Caco-2 (cell line): Measurements from ENCODE around the gene ABRACL. TPM values are rescaled to one million over a fixed set of nuclear protein-coding genes. Genes with fewer than 3 reads are reported as not detected.

Source experiments
- BruUV-seq: library from RNA; stranded (reverse); fragments of 400-500 nt; replicated peaks from 2 replicates; lab custom pipeline; 2021; lab: Mats Ljungman, UMichigan
- CTCF ChIA-PET: fragments of 300-600 bp; sonication (Branson Sonifier 250); formaldehyde crosslinking; loops from one replicate; lab custom pipeline; 2022; ENCODE audit warnings: antibody characterized with exemption; lab: Charles Lee
- POLR2A ChIA-PET: fragments of 300-600 bp; sonication (Branson Sonifier 250); formaldehyde crosslinking; loops from one replicate; lab custom pipeline; 2022; ENCODE audit warnings: antibody characterized with exemption; lab: Charles Lee
- DNase-seq, 2 experiments: peaks; one replicate each; pipeline versions ENCODE4 v3.0.0 to v3.0.0-alpha.2; 2020 to 2022
- H3K27me3 ChIP-seq: replicated peaks from 2 replicates; pipeline ENCODE4 v1.6.0; 2011; ENCODE audit warnings: low read length; ENCODE audit not compliant: control insufficient read depth, insufficient read depth
- H3K36me3 ChIP-seq: 2 replicates; pipeline ENCODE4 v1.5.1; 2011; ENCODE audit warnings: low read length; ENCODE audit not compliant: control insufficient read depth, insufficient read depth
- H3K4me1 ChIP-seq: fragments of 250-450 bp; sonication (Bioruptor Pico); 2 replicates; pipeline ENCODE4 v1.5.1; 2020; ENCODE audit warnings: mild to moderate bottlenecking
- H3K4me3 ChIP-seq: 2 replicates; pipeline ENCODE4 v1.5.1; 2011; ENCODE audit warnings: low read depth, mild to moderate bottlenecking, control low read depth, low read length
- H3K9me3 ChIP-seq: fragments of 250-450 bp; sonication (Bioruptor Pico); 2 replicates; pipeline ENCODE4 v1.5.1; 2020; ENCODE audit warnings: mild to moderate bottlenecking, moderate library complexity
- H3K27ac Mint-ChIP-seq: one replicate; pipeline ENCODE4 v1.8.0; 2022; ENCODE audit warnings: mixed read lengths; ENCODE audit not compliant: unreplicated experiment
- H3K27me3 Mint-ChIP-seq: one replicate; pipeline ENCODE4 v1.8.0; 2022; ENCODE audit warnings: mixed read lengths; ENCODE audit not compliant: insufficient read depth, unreplicated experiment
- H3K36me3 Mint-ChIP-seq: one replicate; pipeline ENCODE4 v1.8.0; 2022; ENCODE audit warnings: mild to moderate bottlenecking, mixed read lengths; ENCODE audit not compliant: insufficient read depth, unreplicated experiment
- H3K4me1 Mint-ChIP-seq: one replicate; pipeline ENCODE4 v1.8.0; 2022; ENCODE audit warnings: low read depth, mixed read lengths; ENCODE audit not compliant: unreplicated experiment
- H3K4me3 Mint-ChIP-seq: one replicate; pipeline ENCODE4 v1.8.0; 2022; ENCODE audit warnings: mild to moderate bottlenecking, moderate library complexity, mixed read lengths; ENCODE audit not compliant: unreplicated experiment
- H3K9me3 Mint-ChIP-seq: one replicate; pipeline ENCODE4 v1.8.0; 2022; ENCODE audit warnings: mixed read lengths; ENCODE audit not compliant: unreplicated experiment
- intact Hi-C: fragments of 100-400 bp; cut with micrococcal nuclease; formaldehyde crosslinking; loops from one replicate; pipeline ENCODE4 v1.10.0; 2022; ENCODE audit not compliant: unreplicated experiment
- total RNA-seq: library from RNA; stranded (reverse); gene quantifications from 2 replicates; pipeline ENCODE4 v1.2.3, GENCODE V29; 2022
- TF ChIP-seq, protein P1 (sequence below), 2 experiments: fragments of 200-600 bp in 1 of 2; IDR thresholded peaks; 1 replicate in 1 of 2; 2 replicates in 1 of 2; pipeline versions ENCODE4 v1.5.1 to v1.8.0; 2011 to 2022; ENCODE audit warnings: antibody characterized with exemption in 1 of 2, control low read depth in 1 of 2, inconsistent platforms in 1 of 2, low read depth in 1 of 2, low read length in 1 of 2, mild to moderate bottlenecking in 1 of 2, moderate library complexity in 1 of 2; ENCODE audit not compliant: insufficient read depth in 1 of 2, severe bottlenecking in 1 of 2, unreplicated experiment in 1 of 2

ABRACL gene
- total RNA-seq, 1 experiment from 2014 or later = 90.3 TPM

GRCh38 chr6:139080255-139080920 lies 51.8 kb downstream of the ABRACL start:
- TF ChIP-seq, protein P1, sequence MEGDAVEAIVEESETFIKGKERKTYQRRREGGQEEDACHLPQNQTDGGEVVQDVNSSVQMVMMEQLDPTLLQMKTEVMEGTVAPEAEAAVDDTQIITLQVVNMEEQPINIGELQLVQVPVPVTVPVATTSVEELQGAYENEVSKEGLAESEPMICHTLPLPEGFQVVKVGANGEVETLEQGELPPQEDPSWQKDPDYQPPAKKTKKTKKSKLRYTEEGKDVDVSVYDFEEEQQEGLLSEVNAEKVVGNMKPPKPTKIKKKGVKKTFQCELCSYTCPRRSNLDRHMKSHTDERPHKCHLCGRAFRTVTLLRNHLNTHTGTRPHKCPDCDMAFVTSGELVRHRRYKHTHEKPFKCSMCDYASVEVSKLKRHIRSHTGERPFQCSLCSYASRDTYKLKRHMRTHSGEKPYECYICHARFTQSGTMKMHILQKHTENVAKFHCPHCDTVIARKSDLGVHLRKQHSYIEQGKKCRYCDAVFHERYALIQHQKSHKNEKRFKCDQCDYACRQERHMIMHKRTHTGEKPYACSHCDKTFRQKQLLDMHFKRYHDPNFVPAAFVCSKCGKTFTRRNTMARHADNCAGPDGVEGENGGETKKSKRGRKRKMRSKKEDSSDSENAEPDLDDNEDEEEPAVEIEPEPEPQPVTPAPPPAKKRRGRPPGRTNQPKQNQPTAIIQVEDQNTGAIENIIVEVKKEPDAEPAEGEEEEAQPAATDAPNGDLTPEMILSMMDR (IDR thresholded peaks at IDR 0.05; ENCODE audit: insufficient read depth in 1 of 2, low read depth in 1 of 2, low read length in 1 of 2, severe bottlenecking in 1 of 2, unreplicated experiment in 1 of 2) = no peak
- intact Hi-C loops = no loop called here
- Mint-ChIP-seq H3K36me3 (no peaks in the 10 kb centered on the region), H3K4me3 (no peak overlapping the region), H3K9me3 (no peaks in the 10 kb centered on the region), H3K4me1 (peaks cover 16% of the 10 kb centered on the region), H3K27me3 (no peaks in the 10 kb centered on the region), H3K27ac (no peak overlapping the region)
- CTCF ChIA-PET = no interaction called here
- Histone ChIP-seq H3K4me3 (no peak overlapping the region), H3K27me3 (no peaks in the 10 kb centered on the region), H3K9me3 (no peaks in the 10 kb centered on the region), H3K4me1 (peaks cover 23% of the 10 kb centered on the region), H3K36me3 (no peaks in the 10 kb centered on the region)
- no TSS peak for BruUV-seq
- no peak for DNase-seq
- POLR2A ChIA-PET = no interaction called here

DNA sequence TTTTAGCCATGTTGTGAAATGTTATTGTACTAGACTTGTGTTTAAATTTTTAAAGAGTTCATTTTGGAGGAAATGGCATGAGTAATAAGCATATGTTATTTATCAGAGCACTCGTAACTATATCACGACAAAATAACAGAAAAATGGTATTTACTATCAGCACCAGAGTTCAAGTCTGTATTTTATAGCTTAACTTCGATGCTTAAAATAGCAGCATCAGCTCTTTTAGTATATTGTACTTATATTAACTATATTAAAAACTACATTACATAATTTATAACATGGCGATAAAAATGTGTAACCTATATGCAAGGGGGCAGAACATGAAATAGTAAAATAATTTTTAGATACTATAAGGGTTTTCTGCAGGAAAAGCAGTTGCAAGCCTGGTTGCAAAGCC lies 52.9 kb downstream of the ABRACL start:
- Mint-ChIP-seq H3K9me3 (no peaks in the 10 kb centered on the region), H3K27me3 (no peaks in the 10 kb centered on the region), H3K4me3 (no peak overlapping the region), H3K4me1 (peaks cover 16% of the 10 kb centered on the region), H3K36me3 (no peaks in the 10 kb centered on the region), H3K27ac (peak overlapping the region; percentile 31)
- Histone ChIP-seq H3K9me3 (no peaks in the 10 kb centered on the region), H3K4me3 (no peak overlapping the region), H3K4me1 (peaks cover 23% of the 10 kb centered on the region), H3K36me3 (no peaks in the 10 kb centered on the region), H3K27me3 (no peaks in the 10 kb centered on the region)
- DNase-seq = no peak
- CTCF ChIA-PET = no interaction called here
- no TSS peak for BruUV-seq
- intact Hi-C loops = loop anchor here (1.0 kb wide), 1 partner anchor 19 kb away; no protein-coding TSS in a partner anchor
- TF ChIP-seq, protein P1 (IDR thresholded peaks at IDR 0.05; ENCODE audit: insufficient read depth in 1 of 2, low read depth in 1 of 2, low read length in 1 of 2, severe bottlenecking in 1 of 2, unreplicated experiment in 1 of 2) = no peak
- POLR2A ChIA-PET = no interaction called here

GRCh38 chr6:139082370-139082769 lies 53.8 kb downstream of the ABRACL start:
- Mint-ChIP-seq H3K9me3 (peaks cover 4% of the 10 kb centered on the region), H3K36me3 (no peaks in the 10 kb centered on the region), H3K27me3 (no peaks in the 10 kb centered on the region), H3K4me3 (no peak overlapping the region), H3K27ac (peak overlapping the region; percentile 31), H3K4me1 (peaks cover 16% of the 10 kb centered on the region)
- Histone ChIP-seq H3K36me3 (no peaks in the 10 kb centered on the region), H3K4me3 (no peak overlapping the region), H3K27me3 (no peaks in the 10 kb centered on the region), H3K9me3 (no peaks in the 10 kb centered on the region), H3K4me1 (peaks cover 23% of the 10 kb centered on the region)
- ChIA-PET CTCF (no interaction called here), POLR2A (no interaction called here)
- TF ChIP-seq, protein P1 (IDR thresholded peaks at IDR 0.05; ENCODE audit: insufficient read depth in 1 of 2, low read depth in 1 of 2, low read length in 1 of 2, severe bottlenecking in 1 of 2, unreplicated experiment in 1 of 2) = no peak
- no TSS peak for BruUV-seq
- no peak for DNase-seq
- intact Hi-C loops = no loop called here
